GM12873 (cell line): ENCODE data around the gene SRPK2.

Experiments used
- CTCF ChIP-seq: IDR thresholded peaks from 2 replicates; pipeline ENCODE4 v1.5.1; 2012; ENCODE audit warnings: low read depth, mild to moderate bottlenecking, moderate library complexity, low read length, control low read depth; ENCODE audit not compliant: insufficient read depth; ENCODE audit errors: missing control alignments

SRPK2 gene

GRCh38 chr7:105278973-105279687 lies 109.6 kb downstream of the SRPK2 start:
- TF ChIP-seq CTCF, result no peak

DNA sequence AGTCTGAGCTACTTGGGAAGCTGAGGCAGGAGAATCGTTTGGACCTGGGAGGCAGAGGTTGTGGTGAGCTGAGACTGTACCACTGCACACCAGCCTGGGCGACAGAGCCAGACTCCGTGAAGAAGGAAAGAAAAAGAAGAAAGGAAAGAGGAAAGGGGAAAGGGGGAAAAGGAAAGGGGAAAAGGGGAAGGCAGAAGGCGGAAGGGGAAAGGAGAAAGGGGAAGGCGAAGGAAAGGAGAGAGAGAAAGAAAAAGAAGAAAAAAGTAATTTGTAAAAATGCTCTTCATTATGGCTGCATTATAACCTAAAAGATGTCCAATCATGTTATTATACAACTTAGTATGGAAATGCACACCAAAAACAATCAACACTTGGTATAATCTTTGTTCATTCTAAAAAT lies 110.2 kb downstream of the SRPK2 start:
- no peak for TF ChIP-seq CTCF

DNA sequence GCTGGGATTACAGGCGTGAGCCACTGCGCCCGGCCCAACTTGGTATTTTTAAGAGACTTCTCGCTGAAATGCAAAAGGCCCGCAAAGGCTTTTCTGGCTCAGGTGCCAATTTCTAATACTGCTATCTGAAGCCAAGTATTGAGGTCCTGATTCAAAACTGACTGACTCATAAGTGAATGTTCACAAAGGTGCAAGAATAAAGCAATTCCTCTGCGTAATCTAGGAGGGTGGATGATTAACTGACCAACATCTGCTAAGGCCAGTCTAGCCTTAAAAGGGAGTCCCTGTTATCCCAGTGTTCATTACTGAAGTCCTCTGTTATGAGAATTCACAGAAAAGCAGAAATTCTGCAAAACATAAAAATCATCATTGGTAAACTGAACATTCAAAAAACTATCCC lies 111.4 kb downstream of the SRPK2 start:
- TF ChIP-seq CTCF, result no peak

DNA sequence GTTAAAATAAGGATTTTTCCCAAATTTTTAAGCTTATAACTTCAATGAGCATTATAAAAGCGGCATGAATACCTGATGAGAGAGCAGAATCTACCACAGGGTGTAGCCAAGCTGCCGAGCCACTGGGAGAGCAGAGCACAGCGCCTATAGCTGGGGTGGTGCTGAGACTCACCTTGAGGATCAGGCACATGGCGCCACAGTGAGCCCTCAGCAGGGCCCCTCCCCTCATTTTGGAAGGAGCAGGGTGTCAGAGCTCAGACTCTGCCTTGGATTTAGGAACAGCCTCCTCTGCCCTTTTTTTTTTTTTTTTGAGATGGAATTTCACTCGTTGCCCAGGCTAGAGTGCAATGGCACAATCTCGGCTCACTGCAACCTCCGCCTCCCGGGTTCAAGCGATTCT lies 118.6 kb downstream of the SRPK2 start:
- no peak for TF ChIP-seq CTCF

DNA sequence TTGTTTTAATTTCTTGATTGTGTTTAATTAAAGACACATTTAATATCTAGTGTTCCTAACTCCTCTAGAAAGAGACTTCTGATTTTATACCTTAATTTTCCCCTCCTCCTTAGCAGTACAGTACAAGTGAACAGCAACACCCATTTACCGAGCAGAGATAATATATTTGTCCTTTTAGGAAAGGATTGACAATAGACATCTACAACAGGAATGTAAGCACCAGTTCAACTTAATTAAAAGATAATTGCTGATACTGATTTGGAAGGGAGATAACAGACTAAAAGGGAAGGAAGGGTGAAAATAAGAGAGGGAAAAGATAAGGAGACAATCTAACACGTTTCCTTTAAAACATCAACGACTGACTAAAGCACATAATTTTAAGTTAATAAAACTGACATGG lies 119.3 kb downstream of the SRPK2 start:
- TF ChIP-seq CTCF, result no peak

- no peak for TF ChIP-seq CTCF
Measured at GRCh38 chr7:105268511-105269392, 120.0 kb downstream of the SRPK2 start.

DNA sequence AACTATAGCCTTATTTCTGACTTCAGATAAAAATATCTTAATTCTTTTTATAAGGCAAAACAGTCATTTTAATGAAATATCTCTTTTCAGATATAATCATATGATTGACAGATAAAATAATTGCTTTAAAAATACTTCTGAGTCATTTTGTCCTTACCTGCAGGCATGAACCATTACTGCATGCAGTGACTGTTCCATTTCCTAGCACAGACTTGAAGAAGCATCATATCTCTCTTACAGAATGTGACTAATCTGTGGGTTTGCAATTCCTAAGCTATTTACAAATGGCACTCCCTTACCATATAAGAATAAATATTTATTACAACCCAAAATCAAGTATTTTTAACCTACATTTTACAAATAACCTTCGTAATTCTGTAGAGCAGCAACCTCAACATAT lies 120.7 kb downstream of the SRPK2 start:
- peak; percentile 14 for TF ChIP-seq CTCF
